ENCODE results near the gene HACL1.

- TF ChIP-seq POLR2A (IDR thresholded peaks at IDR 0.05), result no peak
- no peak for TF ChIP-seq CTCF (IDR thresholded peaks at IDR 0.05)
Measured at GRCh38 chr3:15632212-15632580, 30.8 kb upstream of the HACL1 start.
